Large intestine (tissue), 3 donors: ENCODE data around the gene B4GALT1. TPM values are rescaled to one million over a fixed set of nuclear protein-coding genes. Genes with fewer than 3 reads are reported as not detected.

Experiments used
- DNase-seq, 2 donors: peaks; one replicate each; pipeline versions ENCODE4 v3.0.0 to v3.0.0-alpha.2; 2013
- H3K27ac ChIP-seq: one replicate; pipeline ENCODE4 v1.5.1; 2013; ENCODE audit warnings: low read length
- H3K27me3 ChIP-seq: 2 replicates; pipeline ENCODE4 v1.6.1; 2013; ENCODE audit warnings: low read length; ENCODE audit not compliant: control insufficient read depth, insufficient read depth
- H3K36me3 ChIP-seq: 2 replicates; pipeline ENCODE4 v1.6.1; 2013; ENCODE audit warnings: low read length; ENCODE audit not compliant: control insufficient read depth, insufficient read depth
- H3K4me1 ChIP-seq: one replicate; pipeline ENCODE4 v1.6.1; 2013; ENCODE audit warnings: low read length; ENCODE audit not compliant: control insufficient read depth, insufficient read depth
- H3K4me3 ChIP-seq: one replicate; pipeline ENCODE4 v1.5.1; 2013; ENCODE audit warnings: low read length
- H3K9me3 ChIP-seq: one replicate; pipeline ENCODE4 v1.6.1; 2013; ENCODE audit warnings: mild to moderate bottlenecking, low read depth, low read length, moderate library complexity; ENCODE audit not compliant: control insufficient read depth
- WGBS: methylation state at CpG from one replicate; pipeline ENCODE4 v1.1.5; 2013; ENCODE audit warnings: low lambda C conversion rate; ENCODE audit not compliant: insufficient coverage; 5-methylcytosine and 5-hydroxymethylcytosine counted together
- polyA plus RNA-seq: library from polyadenylated mRNA; unstranded; fragments of 120-200 nt; gene quantifications from one replicate; pipeline ENCODE4 v1.2.1, GENCODE V29; 2013

Gene B4GALT1
- polyA plus RNA-seq, 1 donor, result 120 TPM

- H3K36me3 ChIP-seq, result peaks cover 30% of the 10 kb centered on the region
- DNase-seq, result no peak
- no peak overlapping the region for H3K4me3 ChIP-seq
- peaks cover 5% of the 10 kb centered on the region for H3K4me1 ChIP-seq
- no peaks in the 10 kb centered on the region for H3K9me3 ChIP-seq
- WGBS, result no CpG with 5 or more reads among the region's 3 CpGs
- no peaks in the 10 kb centered on the region for H3K27me3 ChIP-seq
- no peak overlapping the region for H3K27ac ChIP-seq
These were observed 58.0 kb downstream of the B4GALT1 start for GRCh38 chr9:33109097-33109496.

GRCh38 chr9:33108472-33108871 is 58.7 kb downstream of the B4GALT1 start:
- DNase-seq, result no peak
- Histone ChIP-seq H3K27ac (no peak overlapping the region), H3K27me3 (no peaks in the 10 kb centered on the region), H3K9me3 (no peaks in the 10 kb centered on the region), H3K4me1 (peaks cover 5% of the 10 kb centered on the region), H3K4me3 (no peak overlapping the region), H3K36me3 (peaks cover 24% of the 10 kb centered on the region)
- 100% methylated on average over 1 of the region's 3 CpGs for WGBS

DNA sequence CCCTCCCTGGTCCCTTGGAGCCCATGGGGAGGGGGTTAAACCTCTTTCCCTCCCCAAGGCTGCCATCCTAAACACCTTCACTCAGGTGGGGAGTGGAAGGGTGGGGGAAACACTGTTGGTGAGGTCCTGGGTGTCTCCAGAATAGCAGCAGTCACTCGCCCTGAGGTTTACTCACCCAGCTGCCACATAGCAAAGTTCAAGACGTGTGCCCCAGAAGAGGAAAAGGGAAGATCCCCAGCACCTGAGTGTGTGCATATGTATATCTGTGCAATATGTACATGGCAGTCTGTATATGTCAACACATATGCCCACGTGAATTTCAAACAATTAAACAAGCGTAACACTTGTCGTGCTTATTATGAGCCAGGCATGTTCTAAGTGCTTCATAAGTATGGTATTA is 59.4 kb downstream of the B4GALT1 start:
- H3K4me1 ChIP-seq, result peaks cover 5% of the 10 kb centered on the region
- no peak overlapping the region for H3K4me3 ChIP-seq
- DNase-seq, result peak in 1 of 2 donors; percentile 28
- no peaks in the 10 kb centered on the region for H3K27me3 ChIP-seq
- WGBS, result no CpG with 5 or more reads among the region's 5 CpGs
- no peaks in the 10 kb centered on the region for H3K9me3 ChIP-seq
- H3K27ac ChIP-seq, result peak overlapping the region; percentile 14
- peaks cover 18% of the 10 kb centered on the region for H3K36me3 ChIP-seq

DNA sequence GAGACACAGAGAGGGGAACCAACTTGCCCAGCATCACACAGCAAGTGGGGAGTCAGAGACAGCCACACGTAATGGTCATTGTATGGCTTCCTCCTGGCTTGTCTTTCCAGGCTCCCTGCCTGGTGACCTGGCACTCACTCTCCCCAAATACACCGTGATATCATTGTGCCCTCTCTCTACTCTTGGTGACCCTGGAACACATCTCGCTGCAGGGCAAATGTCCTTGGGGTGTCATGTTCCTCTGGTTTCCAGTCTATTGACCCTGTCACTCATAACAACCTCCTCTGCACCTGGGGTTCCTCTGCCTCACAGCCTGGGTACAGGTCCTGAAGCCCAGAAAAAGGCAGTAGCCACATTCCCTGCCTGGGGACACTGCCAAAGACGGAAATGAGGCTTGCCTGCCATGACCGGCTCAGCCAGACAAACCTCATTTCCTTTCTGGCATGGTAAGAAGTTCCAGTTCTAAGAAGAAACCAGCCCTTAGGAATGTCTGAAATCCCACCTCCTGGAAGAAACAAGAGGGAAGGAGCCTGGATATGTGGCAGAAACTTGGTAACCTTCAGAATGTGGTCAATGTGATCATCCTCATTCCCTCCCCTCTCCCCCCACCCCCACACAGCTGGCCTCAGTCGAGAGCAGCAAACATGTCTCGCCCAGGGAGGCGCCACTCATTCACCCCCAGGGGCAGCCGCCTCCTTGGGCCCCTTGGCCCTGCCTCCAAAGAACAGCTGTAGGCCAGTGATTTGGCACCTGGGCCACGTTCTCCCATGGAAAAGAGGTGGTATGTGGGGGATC is 60.1 kb downstream of the B4GALT1 start:
- peak in 1 of 2 donors; percentile 20 for DNase-seq
- no CpG with 5 or more reads among the region's 10 CpGs for WGBS
- H3K36me3 ChIP-seq, result peaks cover 12% of the 10 kb centered on the region
- no peaks in the 10 kb centered on the region for H3K27me3 ChIP-seq
- peak overlapping the region; percentile 14 for H3K27ac ChIP-seq
- peaks cover 5% of the 10 kb centered on the region for H3K4me1 ChIP-seq
- H3K4me3 ChIP-seq, result no peak overlapping the region
- H3K9me3 ChIP-seq, result no peaks in the 10 kb centered on the region

DNA sequence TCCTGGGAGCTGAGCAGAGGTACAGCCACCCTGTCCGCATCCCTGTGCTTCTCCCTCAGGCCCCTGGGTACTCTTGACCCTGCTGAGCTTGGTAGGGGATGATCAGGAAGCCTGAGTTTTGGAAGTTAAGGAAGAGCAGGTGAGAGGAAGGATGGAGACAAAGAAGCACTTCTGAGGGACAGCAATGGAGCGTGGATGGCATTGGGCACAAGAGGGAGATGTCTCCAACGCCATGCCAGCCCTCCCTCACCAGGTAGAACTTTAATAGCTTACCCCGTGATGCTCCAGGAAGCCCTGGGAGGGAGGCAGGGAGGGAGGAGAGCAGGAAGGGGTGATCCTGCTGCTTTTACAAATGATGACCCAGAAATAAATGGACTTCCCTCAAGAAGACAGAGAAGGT is 60.8 kb downstream of the B4GALT1 start:
- H3K27ac ChIP-seq, result no peak overlapping the region
- DNase-seq, result no peak
- no CpG with 5 or more reads among the region's 4 CpGs for WGBS

DNA sequence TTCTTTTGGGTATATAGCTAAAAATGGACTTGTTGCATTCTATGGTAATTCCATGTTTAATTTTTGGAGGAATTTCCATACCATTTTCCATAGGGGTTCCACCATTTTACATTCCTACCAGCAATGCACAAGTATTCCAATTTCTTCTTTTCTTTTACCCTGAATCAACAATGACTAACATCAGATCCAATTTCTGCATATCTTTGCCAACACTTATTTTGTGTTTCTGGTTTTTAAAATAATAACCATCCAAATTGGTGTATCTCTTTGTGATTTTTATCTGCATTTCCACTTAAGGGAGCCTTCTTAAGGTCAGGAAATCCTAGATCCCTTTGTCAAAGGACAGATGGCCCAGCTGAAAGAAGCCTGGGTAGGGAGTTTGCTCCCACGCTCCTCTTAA is 61.2 kb downstream of the B4GALT1 start:
- H3K4me1 ChIP-seq, result peaks cover 5% of the 10 kb centered on the region
- no peaks in the 10 kb centered on the region for H3K9me3 ChIP-seq
- peaks cover 4% of the 10 kb centered on the region for H3K36me3 ChIP-seq
- no peak overlapping the region for H3K4me3 ChIP-seq
- no CpG with 5 or more reads among the region's 1 CpG for WGBS
- H3K27me3 ChIP-seq, result no peaks in the 10 kb centered on the region
- no peak overlapping the region for H3K27ac ChIP-seq
- no peak for DNase-seq

More for the DNA sequence above, 60.8 kb downstream of the B4GALT1 start:
- Histone ChIP-seq H3K4me3 (no peak overlapping the region), H3K4me1 (peaks cover 5% of the 10 kb centered on the region), H3K9me3 (no peaks in the 10 kb centered on the region), H3K36me3 (peaks cover 6% of the 10 kb centered on the region), H3K27me3 (no peaks in the 10 kb centered on the region)

DNA sequence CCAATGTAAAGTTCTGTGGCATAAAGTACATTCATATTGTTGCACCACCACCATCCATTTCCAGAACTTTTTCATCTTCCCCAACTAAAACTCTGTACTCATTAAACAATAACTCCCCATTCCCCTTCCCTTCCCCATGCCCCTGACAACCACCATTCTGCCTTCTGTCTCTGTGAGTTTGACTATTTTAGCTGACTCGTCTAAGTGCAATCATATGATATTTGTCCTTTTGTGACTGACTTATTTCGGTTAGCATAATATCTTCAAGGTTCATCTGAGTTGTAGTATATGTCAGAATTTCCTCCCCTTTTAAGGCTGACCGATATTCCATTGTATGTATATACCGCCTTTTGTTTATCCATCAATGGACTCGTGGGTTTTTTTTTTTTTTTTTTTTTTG is 61.6 kb downstream of the B4GALT1 start:
- Histone ChIP-seq H3K4me3 (no peak overlapping the region), H3K4me1 (peaks cover 5% of the 10 kb centered on the region), H3K36me3 (peaks cover 4% of the 10 kb centered on the region), H3K27ac (no peak overlapping the region), H3K9me3 (no peaks in the 10 kb centered on the region), H3K27me3 (no peaks in the 10 kb centered on the region)
- WGBS, result 86% methylated on average over 2 of the region's 5 CpGs
- DNase-seq, result no peak

- DNase-seq, result no peak
- WGBS, result 100% methylated on average over 1 of the region's 7 CpGs
- Histone ChIP-seq H3K27ac (no peak overlapping the region), H3K27me3 (no peaks in the 10 kb centered on the region), H3K4me3 (no peak overlapping the region), H3K36me3 (no peaks in the 10 kb centered on the region), H3K4me1 (peaks cover 5% of the 10 kb centered on the region), H3K9me3 (no peaks in the 10 kb centered on the region)
These were observed 62.7 kb downstream of the B4GALT1 start for GRCh38 chr9:33104401-33104800.

- DNase-seq, result no peak
- WGBS, result 100% methylated on average over 1 of the region's 8 CpGs
- Histone ChIP-seq H3K4me1 (peaks cover 5% of the 10 kb centered on the region), H3K4me3 (no peak overlapping the region), H3K9me3 (no peaks in the 10 kb centered on the region), H3K36me3 (no peaks in the 10 kb centered on the region), H3K27ac (no peak overlapping the region), H3K27me3 (no peaks in the 10 kb centered on the region)
These were observed 63.4 kb downstream of the B4GALT1 start for GRCh38 chr9:33103501-33104281.

DNA sequence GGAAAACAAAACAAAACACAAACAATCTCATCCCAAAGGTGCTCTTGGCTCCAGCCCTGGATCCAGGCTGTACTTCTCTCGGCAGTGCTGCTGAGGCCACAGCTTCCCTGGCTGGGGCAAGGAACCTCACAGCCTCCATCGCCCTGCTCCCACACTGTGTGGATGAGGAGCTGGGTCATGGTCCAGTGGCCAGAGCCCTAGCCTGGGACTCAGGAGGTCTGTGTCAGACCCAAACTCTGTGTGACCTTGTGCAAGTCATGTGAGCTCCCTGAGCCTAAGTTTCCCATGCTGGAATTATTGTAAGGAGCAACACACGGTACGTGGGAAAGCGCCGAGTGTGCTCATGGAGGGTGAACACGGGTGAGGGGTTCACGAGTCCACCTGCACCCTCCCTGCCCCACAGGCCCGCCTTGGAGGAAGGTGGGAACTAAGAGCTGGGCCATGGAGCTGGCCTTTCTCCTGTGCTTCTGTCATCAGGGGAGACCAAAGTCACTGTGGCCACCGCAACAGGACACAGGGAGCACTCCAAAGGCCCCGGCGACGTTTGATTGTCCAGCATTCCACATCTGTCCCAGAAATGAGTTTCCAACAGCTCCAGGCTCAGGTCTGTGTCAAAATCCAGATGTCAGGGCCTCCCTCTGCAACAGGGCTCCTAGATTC is 64.5 kb downstream of the B4GALT1 start:
- Histone ChIP-seq H3K27ac (no peak overlapping the region), H3K36me3 (no peaks in the 10 kb centered on the region), H3K9me3 (no peaks in the 10 kb centered on the region), H3K4me1 (peaks cover 5% of the 10 kb centered on the region), H3K27me3 (no peaks in the 10 kb centered on the region), H3K4me3 (no peak overlapping the region)
- WGBS, result no CpG with 5 or more reads among the region's 13 CpGs
- DNase-seq, result no peak
